Activated CD8-positive, alpha-beta memory T cell treated with anti-CD3 and anti-CD28 coated beads, Interleukin-2, amount 50 U/mL, for 48 hours (primary cell): ENCODE measurements around the gene THAP9.

ENCODE experiments used
- DNase-seq: peaks from one replicate; pipeline ENCODE4 v3.0.0-alpha.2; 2020

Gene THAP9

GRCh38 chr4:82969414-82969813 lies 68.9 kb downstream of the THAP9 start:
- no peak for DNase-seq
